Testis (tissue), 2 donors: Measurements from ENCODE around the gene SVEP1.

Source experiments
- POLR2A ChIP-seq: fragments of 450-650 bp; IDR thresholded peaks from one replicate; pipeline ENCODE4 v1.6.1; 2017; ENCODE audit warnings: antibody characterized with exemption, mild to moderate bottlenecking, moderate library complexity
- TF ChIP-seq, protein P1 (sequence below), 3 experiments: fragments of 450-650 bp in 2 of 3; fragments of 200-600 bp in 1 of 3; sonication (generic) in 1 of 3; IDR thresholded peaks; one replicate each; pipeline ENCODE4 v1.5.1; 2016 to 2019; ENCODE audit warnings: antibody characterized with exemption in 3 of 3, mild to moderate bottlenecking in 2 of 3, moderate library complexity in 1 of 3

DNA sequence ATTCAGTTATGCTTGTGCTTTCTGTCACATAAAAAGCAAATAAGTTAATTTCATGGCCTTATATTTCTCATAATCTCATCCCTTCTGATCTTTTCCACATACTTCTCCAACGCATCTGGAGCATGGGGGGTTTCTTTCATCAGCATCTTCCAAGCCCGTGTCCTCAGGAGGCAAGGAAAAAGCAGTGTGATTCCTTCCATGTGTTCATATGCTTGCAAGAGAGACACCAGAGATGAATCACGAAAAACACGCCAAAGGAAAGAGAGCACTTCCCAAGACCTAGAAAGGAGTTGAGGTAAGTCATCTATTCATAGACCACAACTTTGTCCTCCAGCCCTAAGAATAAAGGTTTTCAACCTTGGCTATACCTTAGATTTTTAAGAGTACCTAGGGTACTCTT lies 26.0 kb upstream of the SVEP1 start:
- TF ChIP-seq, protein P1, sequence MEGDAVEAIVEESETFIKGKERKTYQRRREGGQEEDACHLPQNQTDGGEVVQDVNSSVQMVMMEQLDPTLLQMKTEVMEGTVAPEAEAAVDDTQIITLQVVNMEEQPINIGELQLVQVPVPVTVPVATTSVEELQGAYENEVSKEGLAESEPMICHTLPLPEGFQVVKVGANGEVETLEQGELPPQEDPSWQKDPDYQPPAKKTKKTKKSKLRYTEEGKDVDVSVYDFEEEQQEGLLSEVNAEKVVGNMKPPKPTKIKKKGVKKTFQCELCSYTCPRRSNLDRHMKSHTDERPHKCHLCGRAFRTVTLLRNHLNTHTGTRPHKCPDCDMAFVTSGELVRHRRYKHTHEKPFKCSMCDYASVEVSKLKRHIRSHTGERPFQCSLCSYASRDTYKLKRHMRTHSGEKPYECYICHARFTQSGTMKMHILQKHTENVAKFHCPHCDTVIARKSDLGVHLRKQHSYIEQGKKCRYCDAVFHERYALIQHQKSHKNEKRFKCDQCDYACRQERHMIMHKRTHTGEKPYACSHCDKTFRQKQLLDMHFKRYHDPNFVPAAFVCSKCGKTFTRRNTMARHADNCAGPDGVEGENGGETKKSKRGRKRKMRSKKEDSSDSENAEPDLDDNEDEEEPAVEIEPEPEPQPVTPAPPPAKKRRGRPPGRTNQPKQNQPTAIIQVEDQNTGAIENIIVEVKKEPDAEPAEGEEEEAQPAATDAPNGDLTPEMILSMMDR (IDR thresholded peaks at IDR 0.05), result no peak
- no peak for TF ChIP-seq POLR2A
